ENCODE measurements around the gene C3orf33.
"Not testable (repeated sequence)": the region's sequence is repeated elsewhere in the genome, so short reads cannot be mapped to it uniquely, and the experiment has no call there.

The C3orf33 gene

DNA sequence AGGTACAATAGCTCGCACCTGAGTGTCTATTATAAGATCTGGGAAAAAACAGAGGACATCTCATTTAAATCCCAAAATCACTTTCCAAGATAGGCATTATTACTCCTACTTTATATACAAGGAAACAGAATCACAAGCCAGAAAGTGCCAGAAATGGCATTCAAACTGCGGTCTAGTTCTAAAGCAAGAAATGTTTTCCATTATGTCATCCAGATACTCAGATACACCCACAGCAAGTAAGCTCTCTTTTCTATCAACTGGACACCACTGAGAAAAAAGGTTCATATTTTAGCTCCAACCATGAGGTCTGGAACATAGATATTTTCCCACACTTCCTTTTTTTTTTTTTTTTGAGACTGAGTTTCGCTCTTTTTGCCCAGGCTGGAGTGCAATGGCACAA lies 40.0 kb upstream of the C3orf33 start:
- TF ChIP-seq, protein P1, sequence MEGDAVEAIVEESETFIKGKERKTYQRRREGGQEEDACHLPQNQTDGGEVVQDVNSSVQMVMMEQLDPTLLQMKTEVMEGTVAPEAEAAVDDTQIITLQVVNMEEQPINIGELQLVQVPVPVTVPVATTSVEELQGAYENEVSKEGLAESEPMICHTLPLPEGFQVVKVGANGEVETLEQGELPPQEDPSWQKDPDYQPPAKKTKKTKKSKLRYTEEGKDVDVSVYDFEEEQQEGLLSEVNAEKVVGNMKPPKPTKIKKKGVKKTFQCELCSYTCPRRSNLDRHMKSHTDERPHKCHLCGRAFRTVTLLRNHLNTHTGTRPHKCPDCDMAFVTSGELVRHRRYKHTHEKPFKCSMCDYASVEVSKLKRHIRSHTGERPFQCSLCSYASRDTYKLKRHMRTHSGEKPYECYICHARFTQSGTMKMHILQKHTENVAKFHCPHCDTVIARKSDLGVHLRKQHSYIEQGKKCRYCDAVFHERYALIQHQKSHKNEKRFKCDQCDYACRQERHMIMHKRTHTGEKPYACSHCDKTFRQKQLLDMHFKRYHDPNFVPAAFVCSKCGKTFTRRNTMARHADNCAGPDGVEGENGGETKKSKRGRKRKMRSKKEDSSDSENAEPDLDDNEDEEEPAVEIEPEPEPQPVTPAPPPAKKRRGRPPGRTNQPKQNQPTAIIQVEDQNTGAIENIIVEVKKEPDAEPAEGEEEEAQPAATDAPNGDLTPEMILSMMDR (IDR thresholded peaks at IDR 0.05; ENCODE audit: control insufficient read depth, extremely low read depth, insufficient read depth): no peak
- no peak for DNase-seq (ENCODE audit: low read depth)
- H3K4me3 ChIP-seq (ENCODE audit: low read depth, low read length): no peak overlapping the region

DNA sequence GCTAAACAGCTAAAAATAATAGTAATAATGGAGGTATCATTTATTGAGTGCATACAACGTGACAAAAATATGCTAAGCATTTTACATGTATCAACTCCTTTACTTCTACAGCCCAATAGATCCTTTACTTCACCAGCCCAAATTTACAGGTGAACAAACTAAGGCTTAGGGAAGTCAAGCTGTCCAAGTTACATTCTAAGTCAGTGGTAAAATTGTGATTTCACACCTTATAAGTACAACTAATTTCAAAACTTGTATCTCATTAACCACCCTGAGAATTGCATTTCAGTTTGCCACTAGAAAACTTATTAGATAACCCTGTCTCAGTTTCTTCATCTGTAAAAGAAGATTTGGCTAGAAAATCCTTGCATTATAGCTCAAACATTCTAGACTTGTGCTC lies 37.5 kb upstream of the C3orf33 start:
- TF ChIP-seq, protein P1 (IDR thresholded peaks at IDR 0.05; ENCODE audit: control insufficient read depth, extremely low read depth, insufficient read depth): no peak
- DNase-seq (ENCODE audit: low read depth): no peak
- no peak overlapping the region for H3K4me3 ChIP-seq (ENCODE audit: low read depth, low read length)

DNA sequence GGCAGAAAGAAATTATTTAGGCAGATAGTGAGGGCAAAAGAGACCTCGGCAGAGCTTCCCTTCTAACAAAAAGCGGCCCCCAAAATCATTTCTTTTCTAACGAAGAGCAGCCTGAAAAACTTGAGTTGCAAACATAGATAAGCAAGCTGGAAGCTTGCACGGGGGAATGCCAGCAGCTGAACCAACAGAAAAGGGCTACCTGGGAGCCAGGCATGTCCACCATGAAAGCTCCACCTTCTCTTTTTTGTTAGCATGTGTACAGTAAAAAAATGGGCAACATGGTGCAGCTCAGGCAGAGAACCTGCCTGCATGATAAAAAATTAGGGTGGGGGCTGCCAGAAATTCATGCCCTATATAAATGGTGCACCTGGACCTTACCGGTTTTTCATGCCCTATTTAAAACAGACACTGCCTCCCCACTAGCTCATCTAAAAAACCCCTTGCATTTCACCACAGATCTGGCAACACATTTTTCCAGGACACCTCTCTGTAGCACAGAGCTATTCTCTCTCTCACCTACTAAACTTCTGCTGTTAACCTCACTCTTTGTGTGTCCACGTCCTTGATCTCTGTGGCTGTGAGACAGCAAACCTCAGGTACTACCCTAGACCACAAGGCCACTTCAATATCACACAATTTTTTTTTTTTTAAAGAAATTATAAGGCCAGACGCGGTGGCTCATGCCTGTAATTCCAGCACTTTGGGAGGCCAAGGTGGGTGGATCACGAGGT lies 29.4 kb upstream of the C3orf33 start:
- TF ChIP-seq, protein P1 (IDR thresholded peaks at IDR 0.05; ENCODE audit: control insufficient read depth, extremely low read depth, insufficient read depth): no peak
- no peak overlapping the region for H3K4me3 ChIP-seq (ENCODE audit: low read depth, low read length)
- DNase-seq (ENCODE audit: low read depth): no peak

DNA sequence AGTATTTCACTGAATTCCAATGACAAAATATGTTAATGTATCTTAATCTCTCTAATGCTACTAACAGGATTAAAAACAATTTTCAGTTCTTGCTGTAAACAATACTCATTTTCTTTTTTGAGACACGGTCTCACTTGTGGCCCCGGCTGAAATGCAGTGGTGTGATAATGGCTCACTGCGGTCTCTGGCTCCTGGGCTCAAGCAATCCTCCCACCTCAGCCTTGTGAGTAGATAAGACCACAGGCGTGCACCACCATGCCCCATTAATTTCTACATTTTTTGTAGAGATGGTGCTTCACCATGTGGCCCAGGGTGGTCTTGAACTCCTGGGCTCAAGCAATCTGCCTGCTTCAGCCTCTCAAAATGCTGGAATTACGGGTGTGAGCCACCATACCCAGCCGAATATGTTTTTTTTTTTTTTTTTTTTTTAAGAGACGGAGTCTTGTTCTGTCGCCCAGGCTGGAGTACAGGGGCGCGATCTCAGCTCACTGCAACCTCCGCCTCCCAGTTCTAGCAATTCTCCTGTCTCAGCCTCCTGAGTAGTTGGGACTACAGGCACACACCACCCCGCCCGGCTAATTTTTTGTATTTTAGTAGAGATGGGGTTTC lies 22.5 kb upstream of the C3orf33 start:
- not testable (repeated sequence) for H3K4me3 ChIP-seq (ENCODE audit: low read depth, low read length); DNase-seq (ENCODE audit: low read depth)

DNA sequence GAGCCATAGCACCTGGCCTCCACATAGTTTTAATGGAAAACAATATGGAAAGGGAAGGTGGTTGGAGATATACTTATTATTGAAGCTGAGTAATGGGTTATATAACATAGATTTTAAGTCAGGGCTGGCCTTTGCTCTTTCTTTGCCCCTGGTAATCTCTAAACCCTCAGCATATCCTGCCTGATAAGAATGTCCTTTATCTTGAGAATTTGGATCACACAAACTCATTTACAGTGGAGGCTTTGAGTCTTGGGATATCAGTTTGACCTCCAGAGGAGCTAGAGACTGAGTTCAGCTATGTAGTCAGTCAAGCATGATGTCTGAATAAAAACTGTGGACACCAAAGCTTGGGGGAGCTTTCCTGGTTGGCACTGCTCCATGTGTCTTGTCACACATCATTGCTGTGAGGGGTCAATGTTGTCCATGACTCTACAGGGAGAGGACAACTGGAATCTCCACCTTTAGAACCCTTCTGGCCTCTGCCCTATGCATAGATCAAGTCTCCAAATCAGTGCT lies 9.0 kb upstream of the C3orf33 start:
- TF ChIP-seq, protein P1 (IDR thresholded peaks at IDR 0.05; ENCODE audit: control insufficient read depth, extremely low read depth, insufficient read depth): no peak
- H3K4me3 ChIP-seq (ENCODE audit: low read depth, low read length): no peak overlapping the region
- DNase-seq (ENCODE audit: low read depth): no peak

DNA sequence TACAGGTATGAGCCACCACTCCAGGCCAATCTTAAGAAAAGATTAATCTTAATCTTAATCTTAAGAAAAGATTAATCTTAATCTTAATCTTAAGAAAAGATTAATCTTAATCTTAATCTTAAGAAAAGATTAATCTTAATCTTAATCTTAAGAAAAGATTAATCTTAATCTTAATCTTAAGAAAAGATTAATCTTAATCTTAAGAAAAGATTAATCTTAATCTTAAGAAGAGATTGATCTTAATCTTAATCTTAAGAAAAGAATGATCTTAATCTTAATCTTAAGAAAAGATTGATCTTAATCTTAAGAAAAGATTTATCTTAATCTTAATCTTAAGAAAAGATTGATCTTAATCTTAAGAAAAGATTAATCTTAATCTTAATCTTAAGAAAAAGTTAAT lies 7.1 kb upstream of the C3orf33 start:
- not testable (repeated sequence) for DNase-seq (ENCODE audit: low read depth); H3K4me3 ChIP-seq (ENCODE audit: low read depth, low read length)

DNA sequence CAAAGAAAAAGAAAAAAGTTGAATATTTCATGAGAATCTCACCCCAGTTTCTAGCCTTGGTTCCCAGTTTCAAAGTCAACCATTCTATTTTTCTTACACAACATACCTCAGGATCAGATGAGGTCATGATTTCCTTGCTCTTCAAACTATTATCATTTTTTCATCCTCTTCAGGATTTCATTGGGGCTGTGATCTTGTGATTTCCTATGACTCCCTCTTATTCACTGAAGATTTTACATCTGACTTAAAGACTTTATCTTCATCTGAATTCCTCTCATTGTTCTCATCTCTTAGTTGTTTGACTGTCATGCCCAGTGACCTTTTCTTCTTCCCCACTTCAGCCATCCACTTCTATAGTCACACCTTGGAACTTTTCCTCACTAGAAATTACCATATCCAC lies 3.1 kb upstream of the C3orf33 start:
- DNase-seq (ENCODE audit: low read depth): no peak
- H3K4me3 ChIP-seq (ENCODE audit: low read depth, low read length): no peak overlapping the region
- TF ChIP-seq, protein P1 (IDR thresholded peaks at IDR 0.05; ENCODE audit: control insufficient read depth, extremely low read depth, insufficient read depth): no peak

DNA sequence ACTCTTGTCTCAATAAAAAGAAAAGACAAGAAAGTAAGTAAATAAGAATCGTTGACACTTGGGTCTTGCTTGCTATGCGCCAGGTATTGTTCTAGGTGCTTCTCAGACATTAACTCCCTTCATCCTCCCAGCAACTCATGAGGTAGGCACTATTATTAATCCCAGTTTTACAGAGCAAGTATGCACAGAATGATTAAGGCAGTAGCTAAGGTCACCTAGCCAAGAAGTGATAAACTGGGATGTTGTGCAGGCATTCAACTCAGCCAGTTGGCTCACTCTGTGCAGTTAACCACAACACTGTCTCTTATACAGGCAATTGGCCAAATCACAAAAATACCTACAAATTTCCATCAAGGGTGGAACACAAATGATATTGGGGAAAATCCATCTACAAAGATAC lies 1.7 kb upstream of the C3orf33 start:
- no peak for DNase-seq (ENCODE audit: low read depth)
- TF ChIP-seq, protein P1 (IDR thresholded peaks at IDR 0.05; ENCODE audit: control insufficient read depth, extremely low read depth, insufficient read depth): no peak
- H3K4me3 ChIP-seq (ENCODE audit: low read depth, low read length): no peak overlapping the region

Data from LNCaP clone FGC (cell line).